PC-9 (cell line): ENCODE data around the gene IL16. TPM values are rescaled to one million over a fixed set of nuclear protein-coding genes. Genes with fewer than 3 reads are reported as not detected.

ENCODE experiments used
- BruUV-seq: library from RNA; stranded (reverse); fragments of 400-500 nt; replicated peaks from 2 replicates; lab custom pipeline; 2021; lab: Mats Ljungman, UMichigan
- CTCF ChIA-PET: fragments of 300-600 bp; sonication (Branson Sonifier 250); formaldehyde crosslinking; loops from one replicate; lab custom pipeline; 2022; ENCODE audit warnings: antibody characterized with exemption; lab: Charles Lee
- POLR2A ChIA-PET: fragments of 300-600 bp; sonication (Branson Sonifier 250); formaldehyde crosslinking; loops from one replicate; lab custom pipeline; 2022; ENCODE audit warnings: antibody characterized with exemption; ENCODE audit not compliant: unreplicated experiment; lab: Charles Lee
- DNase-seq, 2 experiments: peaks; one replicate each; pipeline versions ENCODE4 v3.0.0 to v3.0.0-alpha.2; 2015 to 2022; ENCODE audit warnings: mixed read lengths in 1 of 2
- H2AFZ ChIP-seq: fragments of 200-600 bp; sonication (generic); 2 replicates; pipeline ENCODE4 v1.8.1; 2017; ENCODE audit warnings: antibody characterized with exemption
- H3F3A ChIP-seq: fragments of 200-600 bp; sonication (generic); 2 replicates; pipeline ENCODE4 v1.8.1; 2017; ENCODE audit warnings: antibody characterized with exemption, mild to moderate bottlenecking, low read depth; ENCODE audit not compliant: insufficient read depth
- H3K27ac ChIP-seq: fragments of 200-600 bp; sonication (generic); 2 replicates; pipeline ENCODE4 v1.6.1; 2016; ENCODE audit warnings: mixed run types
- H3K27me3 ChIP-seq: fragments of 200-600 bp; sonication (generic); 2 replicates; pipeline ENCODE4 v1.6.1; 2016; ENCODE audit warnings: low read depth, mixed run types; ENCODE audit not compliant: insufficient read depth
- H3K36me3 ChIP-seq: fragments of 200-600 bp; sonication (generic); 2 replicates; pipeline ENCODE4 v1.6.1; 2016; ENCODE audit warnings: low read depth, mixed run types
- H3K4me1 ChIP-seq: fragments of 200-600 bp; sonication (generic); replicated peaks from 2 replicates; pipeline ENCODE4 v1.6.1; 2016; ENCODE audit warnings: mixed run types; ENCODE audit not compliant: insufficient read depth
- H3K4me2 ChIP-seq: fragments of 200-600 bp; sonication (generic); 2 replicates; pipeline ENCODE4 v1.6.1; 2017; ENCODE audit warnings: mixed run types
- H3K4me3 ChIP-seq: fragments of 200-600 bp; sonication (generic); 2 replicates; pipeline ENCODE4 v1.6.1; 2016; ENCODE audit warnings: mixed run types
- H3K79me2 ChIP-seq: fragments of 200-600 bp; sonication (generic); 2 replicates; pipeline ENCODE4 v1.6.1; 2017; ENCODE audit warnings: low read depth, mixed run types
- H3K9me2 ChIP-seq: fragments of 200-600 bp; sonication (generic); 2 replicates; pipeline ENCODE4 v1.8.1; 2017; ENCODE audit warnings: mild to moderate bottlenecking; ENCODE audit not compliant: insufficient read depth
- H3K9me3 ChIP-seq: fragments of 200-600 bp; sonication (generic); 2 replicates; pipeline ENCODE4 v1.8.1; 2016; ENCODE audit warnings: low read depth; ENCODE audit not compliant: insufficient read depth
- H4K20me1 ChIP-seq: fragments of 200-600 bp; sonication (generic); 2 replicates; pipeline ENCODE4 v1.8.1; 2017; ENCODE audit not compliant: insufficient read depth
- EZH2 ChIP-seq: fragments of 200-600 bp; sonication (generic); IDR thresholded peaks from 2 replicates; pipeline ENCODE4 v1.8.0; 2017; ENCODE audit warnings: antibody characterized with exemption, low read depth
- intact Hi-C: fragments of 100-400 bp; cut with micrococcal nuclease; formaldehyde crosslinking; loops from one replicate; pipeline ENCODE4 v1.10.0; 2022; ENCODE audit not compliant: unreplicated experiment
- total RNA-seq: library from RNA; stranded (reverse); gene quantifications from 2 replicates; pipeline ENCODE4 v1.2.3, GENCODE V29; 2021
- TF ChIP-seq, protein P1 (sequence below): fragments of 200-600 bp; sonication (generic); conservative IDR thresholded peaks from 2 replicates; pipeline ENCODE4 v1.6.1; 2017; ENCODE audit warnings: mixed run types, antibody characterized with exemption, mild to moderate bottlenecking, moderate library complexity

IL16 gene
- total RNA-seq, 1 experiment from 2014 or later, result 0.50 TPM

DNA sequence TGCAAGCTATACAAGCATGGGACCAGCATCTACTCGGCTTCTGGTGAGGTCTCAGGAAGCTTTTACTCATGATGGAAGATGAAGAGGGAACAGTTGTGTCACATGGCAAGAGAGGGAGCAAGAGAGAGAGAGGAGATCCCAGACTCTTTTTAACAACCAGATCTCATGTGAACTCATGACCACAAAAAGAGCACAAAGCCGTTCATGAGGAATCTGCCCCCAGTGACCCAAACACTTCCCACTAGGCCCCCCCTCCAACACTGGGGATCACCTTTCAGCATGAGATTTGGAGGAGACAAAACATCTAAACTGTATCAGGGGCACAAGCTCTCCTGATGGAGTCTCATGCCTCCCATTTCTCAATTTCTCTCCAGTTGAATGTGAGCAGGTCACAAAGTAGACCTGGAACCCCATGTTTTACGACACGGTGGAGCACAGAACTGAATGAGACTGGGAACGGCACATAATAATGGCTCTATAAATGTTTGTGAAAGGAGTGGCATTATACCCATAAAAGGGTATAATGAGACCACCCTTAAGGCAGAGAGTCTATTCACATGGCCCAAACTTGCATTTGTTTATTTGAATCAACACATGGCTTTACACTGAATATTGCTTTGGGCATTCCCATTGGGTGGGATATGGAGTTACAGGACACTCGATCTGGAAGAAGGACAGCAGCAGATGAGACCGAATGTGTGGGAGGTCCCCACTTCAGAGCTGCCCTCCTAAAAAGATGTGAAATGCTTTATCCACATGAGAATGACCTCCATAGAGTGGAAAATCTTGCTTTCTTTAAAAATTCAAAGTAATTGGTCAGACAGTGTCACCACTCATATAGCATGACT is 38.8 kb downstream of the IL16 start:
- Histone ChIP-seq H3K9me2 (no peaks in the 10 kb centered on the region), H4K20me1 (no peaks in the 10 kb centered on the region), H3K79me2 (no peaks in the 10 kb centered on the region), H3K27ac (no peak overlapping the region), H3K27me3 (peaks cover 6% of the 10 kb centered on the region; the same call in 1 of the 2 replicates), H3K4me1 (no peaks in the 10 kb centered on the region), H2AFZ (no peak overlapping the region), H3K4me2 (no peak overlapping the region), H3K36me3 (no peaks in the 10 kb centered on the region), H3K4me3 (no peak overlapping the region), H3K9me3 (no peaks in the 10 kb centered on the region), H3F3A (no peaks in the 10 kb centered on the region)
- ChIA-PET CTCF (no interaction called here), POLR2A (no interaction called here)
- TF ChIP-seq, protein P1, sequence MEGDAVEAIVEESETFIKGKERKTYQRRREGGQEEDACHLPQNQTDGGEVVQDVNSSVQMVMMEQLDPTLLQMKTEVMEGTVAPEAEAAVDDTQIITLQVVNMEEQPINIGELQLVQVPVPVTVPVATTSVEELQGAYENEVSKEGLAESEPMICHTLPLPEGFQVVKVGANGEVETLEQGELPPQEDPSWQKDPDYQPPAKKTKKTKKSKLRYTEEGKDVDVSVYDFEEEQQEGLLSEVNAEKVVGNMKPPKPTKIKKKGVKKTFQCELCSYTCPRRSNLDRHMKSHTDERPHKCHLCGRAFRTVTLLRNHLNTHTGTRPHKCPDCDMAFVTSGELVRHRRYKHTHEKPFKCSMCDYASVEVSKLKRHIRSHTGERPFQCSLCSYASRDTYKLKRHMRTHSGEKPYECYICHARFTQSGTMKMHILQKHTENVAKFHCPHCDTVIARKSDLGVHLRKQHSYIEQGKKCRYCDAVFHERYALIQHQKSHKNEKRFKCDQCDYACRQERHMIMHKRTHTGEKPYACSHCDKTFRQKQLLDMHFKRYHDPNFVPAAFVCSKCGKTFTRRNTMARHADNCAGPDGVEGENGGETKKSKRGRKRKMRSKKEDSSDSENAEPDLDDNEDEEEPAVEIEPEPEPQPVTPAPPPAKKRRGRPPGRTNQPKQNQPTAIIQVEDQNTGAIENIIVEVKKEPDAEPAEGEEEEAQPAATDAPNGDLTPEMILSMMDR, result no peak
- no peak for TF ChIP-seq EZH2
- DNase-seq, result no peak
- BruUV-seq, result no TSS peak
- intact Hi-C loops, result no loop called here

- intact Hi-C loops, result no loop called here
- Histone ChIP-seq H2AFZ (no peak overlapping the region), H3K9me3 (peaks cover 4% of the 10 kb centered on the region; the same call in 1 of the 2 replicates), H3K4me2 (no peak overlapping the region), H3K4me1 (no peaks in the 10 kb centered on the region), H3K79me2 (no peaks in the 10 kb centered on the region), H4K20me1 (no peaks in the 10 kb centered on the region), H3K4me3 (no peak overlapping the region), H3K27ac (no peak overlapping the region), H3K27me3 (peaks cover 6% of the 10 kb centered on the region; the same call in 1 of the 2 replicates), H3K36me3 (no peaks in the 10 kb centered on the region), H3K9me2 (no peaks in the 10 kb centered on the region), H3F3A (no peaks in the 10 kb centered on the region)
- ChIA-PET CTCF (no interaction called here), POLR2A (no interaction called here)
- TF ChIP-seq, protein P1, result no peak
- no peak for TF ChIP-seq EZH2
- BruUV-seq, result no TSS peak
- no peak for DNase-seq
Measured at GRCh38 chr15:81239190-81239589, 42.5 kb downstream of the IL16 start.

DNA sequence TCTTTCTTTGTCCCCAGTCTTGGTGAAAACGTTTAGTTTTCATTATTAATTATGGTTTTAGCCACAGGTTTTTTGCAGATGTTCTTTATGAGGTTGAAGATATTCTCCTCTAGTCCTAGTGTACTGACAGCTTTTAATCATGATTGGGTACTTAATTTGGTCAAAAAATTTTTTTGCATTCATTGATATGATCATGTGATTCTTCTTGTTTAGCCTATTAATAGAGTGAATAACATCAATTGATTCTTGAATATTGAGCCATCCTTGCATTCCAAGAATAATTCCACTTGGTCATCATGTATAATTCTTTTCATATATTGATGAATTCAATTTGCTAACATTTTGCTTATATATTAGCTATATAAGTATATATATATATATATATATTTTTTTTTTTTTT is 46.1 kb downstream of the IL16 start:
- Histone ChIP-seq H3F3A (no peaks in the 10 kb centered on the region), H3K4me3 (no peak overlapping the region), H3K36me3 (no peaks in the 10 kb centered on the region), H4K20me1 (no peaks in the 10 kb centered on the region; the same call in 1 of the 2 replicates), H3K27ac (no peak overlapping the region), H2AFZ (no peak overlapping the region), H3K9me3 (peaks cover 4% of the 10 kb centered on the region; the same call in 1 of the 2 replicates), H3K27me3 (peaks cover 16% of the 10 kb centered on the region), H3K9me2 (no peaks in the 10 kb centered on the region), H3K79me2 (no peaks in the 10 kb centered on the region), H3K4me1 (no peaks in the 10 kb centered on the region), H3K4me2 (no peak overlapping the region)
- ChIA-PET POLR2A (no interaction called here), CTCF (no interaction called here)
- no peak for TF ChIP-seq EZH2
- TF ChIP-seq, protein P1, result no peak
- no peak for DNase-seq
- intact Hi-C loops, result no loop called here
- BruUV-seq, result no TSS peak
